ENCODE measurements around the gene ADARB1. TPM values are rescaled to one million over a fixed set of nuclear protein-coding genes. Genes with fewer than 3 reads are reported as not detected.

ADARB1 gene
- total RNA-seq, 1 experiment from 2014 or later: 14.6 TPM

DNA sequence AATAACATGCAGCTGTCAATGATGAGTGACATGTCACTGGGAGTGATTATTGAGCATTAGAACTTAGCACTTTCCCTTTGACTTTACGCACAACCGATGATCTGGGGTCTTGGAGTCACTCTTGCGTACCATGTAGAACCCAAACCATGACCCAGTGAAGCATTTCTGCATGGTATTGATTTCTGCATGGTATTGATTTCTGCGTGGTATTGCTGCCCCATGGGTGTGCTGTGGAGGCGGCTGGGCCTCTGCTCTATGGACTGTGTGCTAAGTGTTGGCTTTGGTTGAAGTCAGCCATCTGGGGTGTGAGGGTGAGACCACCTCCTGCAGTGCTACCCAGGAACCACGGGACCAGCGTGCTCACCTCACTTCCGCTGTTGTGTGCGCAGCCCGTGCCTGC is 98.0 kb downstream of the ADARB1 start:
- ATAC-seq (no peak), DNase-seq (ENCODE audit: low spot score) (no peak)
- H3K4me3 Mint-ChIP-seq: no peak overlapping the region
- TF ChIP-seq PRRX2 (CRISPR knock-in tag; IDR thresholded peaks at IDR 0.05) (no peak), ATF1 (CRISPR knock-in tag; IDR thresholded peaks at IDR 0.05) (no peak), ZNF425 (CRISPR knock-in tag; conservative IDR thresholded peaks at IDR 0.05) (no peak), E2F1 (CRISPR knock-in tag; IDR thresholded peaks at IDR 0.05) (no peak), TCF7 (CRISPR knock-in tag; IDR thresholded peaks at IDR 0.05; ENCODE audit: low read depth) (no peak), ZNF232 (CRISPR knock-in tag; IDR thresholded peaks at IDR 0.05) (no peak)
- TF ChIP-seq, protein P1, sequence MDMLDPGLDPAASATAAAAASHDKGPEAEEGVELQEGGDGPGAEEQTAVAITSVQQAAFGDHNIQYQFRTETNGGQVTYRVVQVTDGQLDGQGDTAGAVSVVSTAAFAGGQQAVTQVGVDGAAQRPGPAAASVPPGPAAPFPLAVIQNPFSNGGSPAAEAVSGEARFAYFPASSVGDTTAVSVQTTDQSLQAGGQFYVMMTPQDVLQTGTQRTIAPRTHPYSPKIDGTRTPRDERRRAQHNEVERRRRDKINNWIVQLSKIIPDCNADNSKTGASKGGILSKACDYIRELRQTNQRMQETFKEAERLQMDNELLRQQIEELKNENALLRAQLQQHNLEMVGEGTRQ (CRISPR knock-in tag; IDR thresholded peaks at IDR 0.05): no peak
- no peaks in the 10 kb centered on the region for H3K27me3 Mint-ChIP-seq (ENCODE audit: low read depth)
- H3K27ac Mint-ChIP-seq: no peak overlapping the region
- CTCF ChIA-PET: no interaction called here
- POLR2A ChIA-PET: no interaction called here
- H3K4me1 Mint-ChIP-seq: no peaks in the 10 kb centered on the region
- 0 out of 2 replicates have a peak, but pooled peaks cover 2% of the 10 kb centered on the region for H3K36me3 Mint-ChIP-seq
- H3K9me3 Mint-ChIP-seq: no peaks in the 10 kb centered on the region

DNA sequence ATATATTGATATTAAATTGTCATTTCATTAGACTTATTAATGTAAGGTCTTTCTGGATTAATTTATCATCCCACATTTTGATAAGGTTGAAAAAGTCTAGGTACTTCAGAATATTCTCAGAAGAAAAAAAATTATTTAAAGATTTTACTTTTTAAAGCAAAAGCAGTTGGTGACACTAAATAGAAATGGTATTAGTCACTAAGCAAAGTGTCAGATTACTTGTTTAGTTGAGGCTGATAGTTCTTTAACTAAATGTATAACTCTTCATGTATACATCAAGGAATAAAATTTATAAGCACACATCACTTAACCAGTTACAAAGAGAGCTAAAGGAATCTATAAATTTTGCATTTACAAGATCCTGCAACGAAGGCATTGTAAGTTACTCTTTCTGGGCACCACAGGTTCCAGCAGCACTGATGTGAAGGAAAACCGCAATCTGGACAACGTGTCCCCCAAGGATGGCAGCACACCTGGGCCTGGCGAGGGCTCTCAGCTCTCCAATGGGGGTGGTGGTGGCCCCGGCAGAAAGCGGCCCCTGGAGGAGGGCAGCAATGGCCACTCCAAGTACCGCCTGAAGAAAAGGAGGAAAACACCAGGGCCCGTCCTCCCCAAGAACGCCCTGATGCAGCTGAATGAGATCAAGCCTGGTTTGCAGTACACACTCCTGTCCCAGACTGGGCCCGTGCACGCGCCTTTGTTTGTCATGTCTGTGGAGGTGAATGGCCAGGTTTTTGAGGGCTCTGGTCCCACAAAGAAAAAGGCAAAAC is 101.1 kb downstream of the ADARB1 start:
- no peaks in the 10 kb centered on the region for H3K9me3 Mint-ChIP-seq
- POLR2A ChIA-PET: no interaction called here
- no peak overlapping the region for H3K27ac Mint-ChIP-seq
- no peak overlapping the region for H3K4me3 Mint-ChIP-seq
- no peaks in the 10 kb centered on the region for H3K27me3 Mint-ChIP-seq (ENCODE audit: low read depth)
- CTCF ChIA-PET: interaction anchor here (1.0 kb wide), 1 partner anchor 35 kb away, joined by 3 read pairs; no protein-coding TSS in a partner anchor
- ATAC-seq (no peak), DNase-seq (ENCODE audit: low spot score) (no peak)
- H3K36me3 Mint-ChIP-seq: 0 out of 2 replicates have a peak, but pooled peaks cover 2% of the 10 kb centered on the region
- H3K4me1 Mint-ChIP-seq: no peaks in the 10 kb centered on the region
- TF ChIP-seq, protein P2, sequence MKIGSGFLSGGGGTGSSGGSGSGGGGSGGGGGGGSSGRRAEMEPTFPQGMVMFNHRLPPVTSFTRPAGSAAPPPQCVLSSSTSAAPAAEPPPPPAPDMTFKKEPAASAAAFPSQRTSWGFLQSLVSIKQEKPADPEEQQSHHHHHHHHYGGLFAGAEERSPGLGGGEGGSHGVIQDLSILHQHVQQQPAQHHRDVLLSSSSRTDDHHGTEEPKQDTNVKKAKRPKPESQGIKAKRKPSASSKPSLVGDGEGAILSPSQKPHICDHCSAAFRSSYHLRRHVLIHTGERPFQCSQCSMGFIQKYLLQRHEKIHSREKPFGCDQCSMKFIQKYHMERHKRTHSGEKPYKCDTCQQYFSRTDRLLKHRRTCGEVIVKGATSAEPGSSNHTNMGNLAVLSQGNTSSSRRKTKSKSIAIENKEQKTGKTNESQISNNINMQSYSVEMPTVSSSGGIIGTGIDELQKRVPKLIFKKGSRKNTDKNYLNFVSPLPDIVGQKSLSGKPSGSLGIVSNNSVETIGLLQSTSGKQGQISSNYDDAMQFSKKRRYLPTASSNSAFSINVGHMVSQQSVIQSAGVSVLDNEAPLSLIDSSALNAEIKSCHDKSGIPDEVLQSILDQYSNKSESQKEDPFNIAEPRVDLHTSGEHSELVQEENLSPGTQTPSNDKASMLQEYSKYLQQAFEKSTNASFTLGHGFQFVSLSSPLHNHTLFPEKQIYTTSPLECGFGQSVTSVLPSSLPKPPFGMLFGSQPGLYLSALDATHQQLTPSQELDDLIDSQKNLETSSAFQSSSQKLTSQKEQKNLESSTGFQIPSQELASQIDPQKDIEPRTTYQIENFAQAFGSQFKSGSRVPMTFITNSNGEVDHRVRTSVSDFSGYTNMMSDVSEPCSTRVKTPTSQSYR (CRISPR knock-in tag; IDR thresholded peaks at IDR 0.05): no peak
- TF ChIP-seq ELF4 (CRISPR knock-in tag; IDR thresholded peaks at IDR 0.05; ENCODE audit: low read depth) (no peak), E2F1 (CRISPR knock-in tag; IDR thresholded peaks at IDR 0.05) (no peak), RORB (CRISPR knock-in tag; IDR thresholded peaks at IDR 0.05) (no peak), PRDM15 (CRISPR knock-in tag; IDR thresholded peaks at IDR 0.05) (no peak), ZNF219 (CRISPR knock-in tag; IDR thresholded peaks at IDR 0.05; ENCODE audit: borderline replicate concordance) (no peak), MYBL2 (CRISPR knock-in tag; IDR thresholded peaks at IDR 0.05) (no peak), ZNF121 (CRISPR knock-in tag; IDR thresholded peaks at IDR 0.05) (no peak), FOXP4 (CRISPR knock-in tag; IDR thresholded peaks at IDR 0.05) (no peak), CREM (CRISPR knock-in tag; IDR thresholded peaks at IDR 0.05) (no peak), TEAD4 (CRISPR knock-in tag; IDR thresholded peaks at IDR 0.05) (no peak), NR3C1 (CRISPR knock-in tag; conservative IDR thresholded peaks at IDR 0.05; ENCODE audit: low read depth) (no peak)
- TF ChIP-seq, protein P3, sequence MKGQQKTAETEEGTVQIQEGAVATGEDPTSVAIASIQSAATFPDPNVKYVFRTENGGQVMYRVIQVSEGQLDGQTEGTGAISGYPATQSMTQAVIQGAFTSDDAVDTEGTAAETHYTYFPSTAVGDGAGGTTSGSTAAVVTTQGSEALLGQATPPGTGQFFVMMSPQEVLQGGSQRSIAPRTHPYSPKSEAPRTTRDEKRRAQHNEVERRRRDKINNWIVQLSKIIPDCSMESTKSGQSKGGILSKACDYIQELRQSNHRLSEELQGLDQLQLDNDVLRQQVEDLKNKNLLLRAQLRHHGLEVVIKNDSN (CRISPR knock-in tag; IDR thresholded peaks at IDR 0.05): no peak

All from WTC11 (cell line).